Thoracic aorta (tissue), 2 donors: ENCODE results near the gene GRID2IP. TPM values are rescaled to one million over a fixed set of nuclear protein-coding genes. Genes with fewer than 3 reads are reported as not detected.
"Not testable (repeated sequence)": the region's sequence is repeated elsewhere in the genome, so short reads cannot be mapped to it uniquely, and the experiment has no call there.

Experiments used
- ATAC-seq: fragments of 150-250 bp; one replicate; pipeline ENCODE4 v1.8.0; 2017; ENCODE audit warnings: low read depth; ENCODE audit not compliant: insufficient number of reproducible peaks, low FRiP score
- DNase-seq: peaks from one replicate; pipeline ENCODE4 v3.0.0-alpha.2; 2020; ENCODE audit warnings: low spot score
- H3K27ac ChIP-seq, 2 donors: fragments of 200-600 bp; sonication (generic); 1 replicate in 1 of 2; 2 replicates in 1 of 2; pipeline ENCODE4 v1.5.1; 2016; ENCODE audit warnings: mild to moderate bottlenecking in 2 of 2, moderate library complexity in 2 of 2
- H3K27me3 ChIP-seq: fragments of 200-600 bp; sonication (generic); replicated peaks from 2 replicates; pipeline ENCODE4 v1.6.0; 2016; ENCODE audit warnings: mild to moderate bottlenecking; ENCODE audit not compliant: insufficient read depth
- H3K36me3 ChIP-seq: fragments of 200-600 bp; sonication (generic); one replicate; pipeline ENCODE4 v1.5.1; 2016
- H3K4me1 ChIP-seq, 2 donors: fragments of 200-600 bp; sonication (generic); 1 replicate in 1 of 2; 2 replicates in 1 of 2; pipeline versions ENCODE4 v1.5.1 to v1.6.0; 2016; ENCODE audit warnings: low read depth in 2 of 2, mild to moderate bottlenecking in 1 of 2; ENCODE audit not compliant: control insufficient read depth in 1 of 2
- H3K4me3 ChIP-seq: fragments of 200-600 bp; sonication (generic); 2 replicates; pipeline ENCODE4 v1.5.1; 2016; ENCODE audit warnings: mild to moderate bottlenecking
- H3K9me3 ChIP-seq: fragments of 200-600 bp; sonication (generic); 2 replicates; pipeline ENCODE4 v1.5.1; 2016
- CTCF ChIP-seq: fragments of 200-600 bp; sonication (generic); IDR thresholded peaks from one replicate; pipeline ENCODE4 v1.5.1; 2019; ENCODE audit warnings: antibody characterized with exemption
- total RNA-seq, 2 donors: library from RNA; depleted of rRNA; stranded (reverse); fragments of >200 nt; gene quantifications; one replicate each; pipeline versions ENCODE4 v1.1.0 to v1.2.3, GENCODE V29; 2016

Gene GRID2IP
- total RNA-seq, 2 donors from 2014 or later, result 0.14 to 0.35 TPM

GRCh38 chr7:6475433-6476186 lies 75.7 kb downstream of the GRID2IP start:
- TF ChIP-seq CTCF, result no peak
- Histone ChIP-seq H3K36me3 (peaks cover 15% of the 10 kb centered on the region), H3K4me3 (no peak overlapping the region), H3K4me1 (peaks cover 17 to 57% of the 10 kb centered on the region in 2 donors), H3K9me3 (no peaks in the 10 kb centered on the region), H3K27me3 (no peaks in the 10 kb centered on the region), H3K27ac (no peak overlapping the region)
- DNase-seq (no peak), ATAC-seq (no peak)

- H3K36me3 ChIP-seq, result peaks cover 63% of the 10 kb centered on the region
- H3K4me3 ChIP-seq, result no peak overlapping the region
- no peak overlapping the region for H3K27ac ChIP-seq
- ATAC-seq (no peak), DNase-seq (no peak)
- H3K9me3 ChIP-seq, result no peaks in the 10 kb centered on the region
- no peaks in the 10 kb centered on the region for H3K4me1 ChIP-seq
- no peak for TF ChIP-seq CTCF
- no peaks in the 10 kb centered on the region for H3K27me3 ChIP-seq
Measured at GRCh38 chr7:6465862-6466261, 85.4 kb downstream of the GRID2IP start.

- peaks cover 46% of the 10 kb centered on the region for H3K36me3 ChIP-seq
- not testable (repeated sequence) for DNase-seq, H3K9me3 ChIP-seq, H3K27me3 ChIP-seq, H3K27ac ChIP-seq, H3K4me3 ChIP-seq, H3K4me1 ChIP-seq, ATAC-seq
Measured at GRCh38 chr7:6463609-6464008, 87.7 kb downstream of the GRID2IP start.

- Histone ChIP-seq H3K36me3 (peaks cover 36% of the 10 kb centered on the region), H3K27me3 (no peaks in the 10 kb centered on the region), H3K4me1 (no peaks in the 10 kb centered on the region), H3K4me3 (no peak overlapping the region), H3K9me3 (no peaks in the 10 kb centered on the region), H3K27ac (no peak overlapping the region)
- ATAC-seq (no peak), DNase-seq (no peak)
- no peak for TF ChIP-seq CTCF
Measured at GRCh38 chr7:6461946-6462550, 89.2 kb downstream of the GRID2IP start.

GRCh38 chr7:6460990-6461584 lies 90.2 kb downstream of the GRID2IP start:
- Histone ChIP-seq H3K27ac (no peak overlapping the region), H3K27me3 (no peaks in the 10 kb centered on the region), H3K36me3 (peaks cover 30% of the 10 kb centered on the region), H3K9me3 (no peaks in the 10 kb centered on the region), H3K4me1 (no peaks in the 10 kb centered on the region), H3K4me3 (no peak overlapping the region)
- DNase-seq, result no peak
- TF ChIP-seq CTCF, result no peak
- no peak for ATAC-seq
